ENCODE results near the gene SCN4B. TPM values are rescaled to one million over a fixed set of nuclear protein-coding genes. Genes with fewer than 3 reads are reported as not detected.

Gene SCN4B
- total RNA-seq, 1 donor = under 0.01 TPM

DNA sequence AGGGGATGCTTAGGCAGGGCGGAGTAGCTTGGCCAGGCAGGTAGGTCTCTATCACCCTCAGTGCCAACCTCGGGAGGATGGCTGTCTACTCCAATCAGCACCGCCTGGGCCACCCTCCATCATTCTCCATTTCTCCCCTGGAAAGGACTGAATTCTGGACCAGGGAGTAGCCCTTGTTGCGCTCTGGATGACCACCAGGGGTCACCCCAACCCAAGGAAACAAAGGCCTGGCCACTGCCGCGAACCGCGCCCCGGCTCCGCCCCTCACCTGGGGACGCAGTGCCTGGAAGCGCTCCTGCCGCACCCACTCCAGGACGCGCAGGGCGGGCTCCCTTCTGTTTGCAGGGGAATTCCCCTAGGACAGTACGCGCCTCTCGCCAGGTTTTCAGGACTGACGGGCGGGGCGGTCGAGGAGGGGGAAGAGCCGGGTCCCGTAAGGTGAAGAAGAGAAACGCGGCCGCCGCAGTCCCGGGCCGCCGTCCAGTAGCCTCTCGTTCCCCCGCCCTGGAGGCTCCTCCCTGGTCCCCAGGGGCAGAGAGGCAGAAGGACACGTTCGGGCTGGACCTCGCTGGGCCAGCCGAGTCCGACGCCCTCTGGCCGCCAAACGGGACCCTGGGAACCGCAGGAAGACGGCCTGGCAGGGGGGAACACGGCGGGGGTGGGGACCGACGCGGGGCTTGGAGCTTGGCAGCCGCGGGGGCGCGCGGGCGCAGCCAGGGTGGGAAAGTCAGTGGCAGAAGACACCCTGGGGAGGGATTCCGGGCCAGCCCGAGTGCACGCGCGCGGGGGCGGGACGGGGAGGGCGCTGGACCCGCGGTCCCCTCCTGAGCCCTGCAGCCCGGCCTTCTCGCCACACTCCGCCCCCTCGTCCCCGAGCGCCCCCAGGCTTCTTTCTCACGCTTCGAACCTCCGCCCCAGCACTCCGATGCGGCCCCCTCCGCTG lies 7.1 kb downstream of the SCN4B start:
- TF ChIP-seq, protein P1, sequence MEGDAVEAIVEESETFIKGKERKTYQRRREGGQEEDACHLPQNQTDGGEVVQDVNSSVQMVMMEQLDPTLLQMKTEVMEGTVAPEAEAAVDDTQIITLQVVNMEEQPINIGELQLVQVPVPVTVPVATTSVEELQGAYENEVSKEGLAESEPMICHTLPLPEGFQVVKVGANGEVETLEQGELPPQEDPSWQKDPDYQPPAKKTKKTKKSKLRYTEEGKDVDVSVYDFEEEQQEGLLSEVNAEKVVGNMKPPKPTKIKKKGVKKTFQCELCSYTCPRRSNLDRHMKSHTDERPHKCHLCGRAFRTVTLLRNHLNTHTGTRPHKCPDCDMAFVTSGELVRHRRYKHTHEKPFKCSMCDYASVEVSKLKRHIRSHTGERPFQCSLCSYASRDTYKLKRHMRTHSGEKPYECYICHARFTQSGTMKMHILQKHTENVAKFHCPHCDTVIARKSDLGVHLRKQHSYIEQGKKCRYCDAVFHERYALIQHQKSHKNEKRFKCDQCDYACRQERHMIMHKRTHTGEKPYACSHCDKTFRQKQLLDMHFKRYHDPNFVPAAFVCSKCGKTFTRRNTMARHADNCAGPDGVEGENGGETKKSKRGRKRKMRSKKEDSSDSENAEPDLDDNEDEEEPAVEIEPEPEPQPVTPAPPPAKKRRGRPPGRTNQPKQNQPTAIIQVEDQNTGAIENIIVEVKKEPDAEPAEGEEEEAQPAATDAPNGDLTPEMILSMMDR (IDR thresholded peaks at IDR 0.05; ENCODE audit: insufficient read depth, low read length) = peak; percentile 91
- H3K4me3 ChIP-seq (ENCODE audit: low read depth, low read length) = peak overlapping the region; percentile 60
- DNase-seq (ENCODE audit: low read depth) = peak; percentile 60

DNA sequence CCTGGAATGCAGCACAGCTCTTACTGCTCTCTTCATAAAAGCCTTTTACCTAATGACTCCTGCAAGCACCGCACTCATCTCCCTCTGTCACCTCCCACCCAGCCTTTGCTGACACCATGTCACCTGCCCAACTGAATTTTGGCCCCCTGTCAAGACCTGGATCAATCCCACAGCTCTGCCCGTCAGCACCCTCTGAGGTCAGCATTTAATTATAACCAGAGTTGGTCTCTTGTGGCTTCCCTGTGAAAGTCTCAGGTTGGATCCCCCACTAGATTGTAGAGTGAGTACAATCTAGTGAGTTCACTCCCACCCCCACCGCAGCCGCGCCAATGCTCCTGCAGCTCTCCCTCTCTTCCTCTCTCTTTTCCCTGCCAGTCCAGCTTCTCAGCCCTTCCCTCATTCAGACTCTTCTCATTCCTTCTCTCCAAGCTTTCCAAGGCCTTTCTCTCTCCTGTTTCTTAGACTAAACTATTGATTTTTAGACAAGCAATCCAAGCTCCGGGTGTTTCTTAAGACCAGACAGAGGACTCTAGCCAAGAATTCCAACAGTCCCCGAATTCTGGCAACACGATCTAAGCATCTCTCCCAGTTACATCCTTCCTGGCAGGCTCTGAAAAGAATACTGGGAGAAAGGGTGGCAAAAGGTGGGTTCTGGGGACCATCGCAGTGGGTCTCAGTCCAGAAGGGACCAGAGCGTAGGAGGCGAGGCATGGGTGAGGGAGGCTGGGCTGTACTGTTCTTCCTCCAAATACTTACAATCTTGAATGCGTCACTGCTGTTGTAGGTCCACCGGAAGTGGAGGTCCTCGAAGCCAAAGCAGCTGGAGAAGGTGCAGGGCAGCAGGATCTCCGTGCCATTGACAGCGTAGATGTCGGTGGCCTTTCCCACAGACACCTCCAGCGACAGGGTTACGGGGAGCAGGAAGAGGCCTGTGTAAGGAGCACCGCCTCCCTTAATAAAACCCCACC lies 8.0 kb downstream of the SCN4B start:
- TF ChIP-seq, protein P1 (IDR thresholded peaks at IDR 0.05; ENCODE audit: insufficient read depth, low read length) = no peak
- H3K4me3 ChIP-seq (ENCODE audit: low read depth, low read length) = no peak overlapping the region
- DNase-seq (ENCODE audit: low read depth) = no peak

DNA sequence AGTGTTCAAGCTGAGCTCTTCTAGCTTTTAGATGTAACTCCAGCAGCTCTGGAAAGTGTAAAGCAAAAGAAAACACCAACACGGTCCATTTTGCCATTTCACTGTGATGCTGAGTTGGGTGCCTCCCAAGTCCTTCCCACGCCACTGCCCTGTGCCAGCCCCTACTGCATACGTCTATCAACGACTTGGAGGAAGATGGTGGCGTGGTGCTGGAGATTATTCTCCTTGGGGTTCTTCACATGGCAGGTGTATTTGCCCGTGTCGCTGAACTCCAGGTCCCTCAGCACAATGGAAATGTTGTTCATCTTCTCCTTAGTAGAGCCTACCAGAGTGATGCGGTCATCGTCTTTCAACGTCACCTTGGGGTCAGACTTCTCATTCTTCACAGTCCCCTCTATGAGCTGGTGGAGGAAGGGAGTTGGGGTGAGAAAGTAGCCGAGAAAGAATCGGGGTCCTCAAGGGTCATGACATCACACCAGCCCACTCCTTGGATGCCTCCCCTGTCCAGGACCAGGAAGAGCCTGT lies 8.9 kb downstream of the SCN4B start:
- no peak for DNase-seq (ENCODE audit: low read depth)
- no peak overlapping the region for H3K4me3 ChIP-seq (ENCODE audit: low read depth, low read length)
- TF ChIP-seq, protein P1 (IDR thresholded peaks at IDR 0.05; ENCODE audit: insufficient read depth, low read length) = no peak

DNA sequence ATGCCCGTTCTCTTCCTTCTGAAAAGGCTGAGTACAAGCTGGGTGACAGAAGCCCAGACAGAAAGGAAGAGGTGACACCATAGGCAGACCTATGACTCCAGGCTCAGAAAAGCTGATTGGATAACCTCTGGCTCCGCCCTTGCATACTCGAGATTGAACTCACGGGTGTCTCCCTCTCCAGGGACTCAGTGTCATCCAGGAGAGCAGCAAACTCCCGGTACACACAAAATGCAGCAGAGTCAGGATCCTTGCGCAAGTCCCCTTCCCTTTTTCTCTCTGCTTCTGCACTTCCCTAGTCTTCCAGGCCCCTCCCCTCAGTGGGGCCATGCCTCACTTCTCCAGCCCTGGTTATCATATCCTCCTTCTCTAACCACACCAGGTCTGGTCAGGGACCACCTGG lies 9.8 kb downstream of the SCN4B start:
- no peak for DNase-seq (ENCODE audit: low read depth)
- TF ChIP-seq, protein P1 (IDR thresholded peaks at IDR 0.05; ENCODE audit: insufficient read depth, low read length) = no peak
- no peak overlapping the region for H3K4me3 ChIP-seq (ENCODE audit: low read depth, low read length)

DNA sequence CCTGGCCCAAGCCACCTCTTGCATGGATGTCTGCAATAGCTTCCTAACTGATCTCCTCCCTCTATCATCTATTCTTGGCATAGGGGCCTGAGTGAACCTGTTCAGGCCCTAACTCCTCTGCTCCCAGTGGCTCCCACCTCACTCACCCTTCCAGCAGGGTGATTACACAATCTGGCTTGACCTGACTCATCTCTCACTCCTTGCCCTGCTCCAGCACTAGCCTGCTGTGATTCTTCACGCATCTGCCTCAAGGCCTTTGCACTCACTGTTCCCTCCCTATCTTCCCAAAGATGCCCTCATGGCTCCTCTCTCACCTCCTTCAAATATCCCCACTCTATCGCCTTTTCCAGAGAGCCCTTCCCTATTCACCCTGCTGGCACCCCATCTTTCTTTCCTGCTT lies 10.5 kb downstream of the SCN4B start:
- DNase-seq (ENCODE audit: low read depth) = no peak
- TF ChIP-seq, protein P1 (IDR thresholded peaks at IDR 0.05; ENCODE audit: insufficient read depth, low read length) = no peak
- H3K4me3 ChIP-seq (ENCODE audit: low read depth, low read length) = no peak overlapping the region

DNA sequence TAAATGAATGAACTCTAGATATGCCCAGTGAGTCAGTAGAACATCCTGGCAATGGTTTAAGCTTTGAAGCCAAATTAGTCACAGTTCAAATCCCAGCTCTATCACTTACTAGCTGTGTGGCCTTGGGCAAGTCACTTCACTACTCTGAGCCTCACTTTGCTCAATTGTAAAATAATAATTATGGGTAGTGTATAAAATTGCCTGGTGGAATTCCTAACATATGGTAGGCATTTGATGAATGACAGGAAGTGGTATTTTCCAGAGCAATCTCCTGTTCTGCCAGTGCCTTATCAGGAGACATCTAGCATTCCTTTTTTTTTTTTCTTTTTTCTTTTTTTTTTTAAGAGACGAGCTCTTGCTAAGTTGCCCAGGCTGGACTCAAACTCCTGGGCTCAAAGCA lies 13.0 kb downstream of the SCN4B start:
- peak; percentile 9 for DNase-seq (ENCODE audit: low read depth)
- TF ChIP-seq, protein P1 (IDR thresholded peaks at IDR 0.05; ENCODE audit: insufficient read depth, low read length) = no peak
- H3K4me3 ChIP-seq (ENCODE audit: low read depth, low read length) = no peak overlapping the region

All from fibroblast of the aortic adventitia (primary cell).